GM19397 (cell line): Measurements from ENCODE around the gene SNTG2.
"Not testable (repeated sequence)": the region's sequence is repeated elsewhere in the genome, so short reads cannot be mapped to it uniquely, and the experiment has no call there.

Source experiments
- ATAC-seq: cut with Tn5 transposase; IDR thresholded peaks from one replicate; pipeline ENCODE4 v1.9.1; 2021; ENCODE audit warnings: mild to moderate bottlenecking, moderate library complexity; ENCODE audit not compliant: unreplicated experiment

The SNTG2 gene

GRCh38 chr2:950080-950966, at the start of gene SNTG2:
Gene SNTG2 (plus strand): TSS chr2:950849. CDS start chr2:950997, 148 bp downstream.
- no peak for ATAC-seq

GRCh38 chr2:902584-902983, 48.1 kb upstream of the SNTG2 start:
- ATAC-seq, result no peak

GRCh38 chr2:903223-903900, 47.3 kb upstream of the SNTG2 start:
- ATAC-seq, result no peak

GRCh38 chr2:904246-905024, 46.2 kb upstream of the SNTG2 start:
- no peak for ATAC-seq

GRCh38 chr2:905091-905832, 45.4 kb upstream of the SNTG2 start:
- no peak for ATAC-seq

GRCh38 chr2:905833-906140, 44.9 kb upstream of the SNTG2 start:
- no peak for ATAC-seq

- ATAC-seq, result no peak
These were observed 42.9 kb upstream of the SNTG2 start for GRCh38 chr2:907706-908105.

GRCh38 chr2:908568-908967, 42.1 kb upstream of the SNTG2 start:
- ATAC-seq, result no peak

GRCh38 chr2:909764-910379, 40.8 kb upstream of the SNTG2 start:
- not testable (repeated sequence) for ATAC-seq

- no peak for ATAC-seq
These were observed 40.0 kb upstream of the SNTG2 start for GRCh38 chr2:910698-911097.

GRCh38 chr2:915979-916378, 34.7 kb upstream of the SNTG2 start:
- ATAC-seq, result no peak

GRCh38 chr2:916935-917334, 33.7 kb upstream of the SNTG2 start:
- ATAC-seq, result no peak

- no peak for ATAC-seq
These were observed 31.0 kb upstream of the SNTG2 start for GRCh38 chr2:919672-920071.

- no peak for ATAC-seq
These were observed 30.1 kb upstream of the SNTG2 start for GRCh38 chr2:920573-920972.

- no peak for ATAC-seq
These were observed 29.6 kb upstream of the SNTG2 start for GRCh38 chr2:920999-921398.

GRCh38 chr2:922185-922584, 28.5 kb upstream of the SNTG2 start:
- ATAC-seq, result no peak

- no peak for ATAC-seq
These were observed 26.6 kb upstream of the SNTG2 start for GRCh38 chr2:923832-924601.

GRCh38 chr2:924701-925100, 25.9 kb upstream of the SNTG2 start:
- ATAC-seq, result no peak

- no peak for ATAC-seq
These were observed 25.3 kb upstream of the SNTG2 start for GRCh38 chr2:925309-925708.

- ATAC-seq, result no peak
These were observed 24.9 kb upstream of the SNTG2 start for GRCh38 chr2:925711-926110.
